ENCODE results near the gene ST6GAL1. TPM values are rescaled to one million over a fixed set of nuclear protein-coding genes. Genes with fewer than 3 reads are reported as not detected.

The ST6GAL1 gene
- total and polyA plus RNA-seq, 2 of the 13 experiments (the other 11 are each of a cell fraction or from before 2014, with no cell fraction given): 79.9 to 164 TPM

- WGBS (ENCODE audit: low lambda C conversion rate): 57% methylated on average over 5 of the region's 5 CpGs
- Histone ChIP-seq H3K4me3 (replicated peaks in 1 of 3; ENCODE audit: insufficient read depth in 1 of 3, low read depth in 2 of 3, low read length in 3 of 3) (no peak overlapping the region), H4K20me1 (ENCODE audit: insufficient read depth, low read length) (no peaks in the 10 kb centered on the region), H3K9ac (ENCODE audit: insufficient read depth, low read depth, low read length) (no peak overlapping the region), H3K36me3 (replicated peaks in 1 of 2; ENCODE audit: control insufficient read depth in 1 of 2, insufficient read depth in 2 of 2, low read length in 2 of 2) (no peaks in the 10 kb centered on the region), H3K79me2 (ENCODE audit: insufficient read depth, low read length) (no peaks in the 10 kb centered on the region), H3K27ac (ENCODE audit: extremely low read length, insufficient read depth, low read length) (no peak overlapping the region), H2AFZ (ENCODE audit: low read length) (no peak overlapping the region), H3K9me3 (ENCODE audit: low read length) (no peaks in the 10 kb centered on the region), H3K27me3 (ENCODE audit: control insufficient read depth in 1 of 2, insufficient read depth in 2 of 2, low read length in 2 of 2) (peaks cover 0 to 10% of the 10 kb centered on the region in 2 experiments; a peak in 2 of 5 replicates), H3K4me1 (ENCODE audit: insufficient read depth, low read length) (peaks cover 17% of the 10 kb centered on the region), H3K4me2 (ENCODE audit: low read depth, low read length) (no peak overlapping the region)
- ATAC-seq (no peak), DNase-seq (ENCODE audit: low spot score) (no peak), FAIRE-seq (no peak)
- ChIA-PET POLR2A (no interaction called here), CTCF (ENCODE audit: low intra/inter-chr PET ratio, low total read pairs) (no interaction called here)
- TF ChIP-seq CENPX (CRISPR knock-in tag; IDR thresholded peaks at IDR 0.05): no peak
- TF ChIP-seq, protein P1, sequence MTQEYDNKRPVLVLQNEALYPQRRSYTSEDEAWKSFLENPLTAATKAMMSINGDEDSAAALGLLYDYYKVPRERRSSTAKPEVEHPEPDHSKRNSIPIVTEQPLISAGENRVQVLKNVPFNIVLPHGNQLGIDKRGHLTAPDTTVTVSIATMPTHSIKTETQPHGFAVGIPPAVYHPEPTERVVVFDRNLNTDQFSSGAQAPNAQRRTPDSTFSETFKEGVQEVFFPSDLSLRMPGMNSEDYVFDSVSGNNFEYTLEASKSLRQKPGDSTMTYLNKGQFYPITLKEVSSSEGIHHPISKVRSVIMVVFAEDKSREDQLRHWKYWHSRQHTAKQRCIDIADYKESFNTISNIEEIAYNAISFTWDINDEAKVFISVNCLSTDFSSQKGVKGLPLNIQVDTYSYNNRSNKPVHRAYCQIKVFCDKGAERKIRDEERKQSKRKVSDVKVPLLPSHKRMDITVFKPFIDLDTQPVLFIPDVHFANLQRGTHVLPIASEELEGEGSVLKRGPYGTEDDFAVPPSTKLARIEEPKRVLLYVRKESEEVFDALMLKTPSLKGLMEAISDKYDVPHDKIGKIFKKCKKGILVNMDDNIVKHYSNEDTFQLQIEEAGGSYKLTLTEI (CRISPR knock-in tag; conservative IDR thresholded peaks at IDR 0.05): no peak
- TF ChIP-seq MBNL3 (CRISPR knock-in tag; conservative IDR thresholded peaks at IDR 0.05): no peak
- no peak for TF ChIP-seq REL (CRISPR knock-in tag; conservative IDR thresholded peaks at IDR 0.05)
- intact Hi-C loops (cut with micrococcal nuclease; ENCODE audit: unreplicated experiment): no loop called here
- BruUV-seq (replicated peaks): no TSS peak
- in situ Hi-C loops (cut with HindIII; ENCODE audit: extremely low pct_ligation_motif_present, low pct_unique_long_range_greater_than_20kb): no loop called here
These were observed 172.9 kb downstream of the ST6GAL1 start for GRCh38 chr3:187103251-187103650.

- 0 out of 3 replicates have a peak, but pooled peaks have one; percentile 31 for ATAC-seq
- in situ Hi-C loops (cut with HindIII; ENCODE audit: extremely low pct_ligation_motif_present, low pct_unique_long_range_greater_than_20kb) (no loop called here), intact Hi-C loops (cut with micrococcal nuclease; ENCODE audit: unreplicated experiment) (no loop called here)
- Histone ChIP-seq H3K27ac (ENCODE audit: extremely low read length, insufficient read depth, low read length) (no peak overlapping the region), H3K79me2 (ENCODE audit: insufficient read depth, low read length) (no peaks in the 10 kb centered on the region), H3K4me3 (replicated peaks in 1 of 3; ENCODE audit: insufficient read depth in 1 of 3, low read depth in 2 of 3, low read length in 3 of 3) (no peak overlapping the region), H4K20me1 (ENCODE audit: insufficient read depth, low read length) (no peaks in the 10 kb centered on the region), H3K9ac (ENCODE audit: insufficient read depth, low read depth, low read length) (no peak overlapping the region), H3K9me3 (ENCODE audit: low read length) (no peaks in the 10 kb centered on the region), H3K36me3 (replicated peaks in 1 of 2; ENCODE audit: control insufficient read depth in 1 of 2, insufficient read depth in 2 of 2, low read length in 2 of 2) (no peaks in the 10 kb centered on the region), H3K4me1 (ENCODE audit: insufficient read depth, low read length) (peaks cover 17% of the 10 kb centered on the region), H3K27me3 (ENCODE audit: control insufficient read depth in 1 of 2, insufficient read depth in 2 of 2, low read length in 2 of 2) (peaks cover 0 to 10% of the 10 kb centered on the region in 2 experiments; a peak in 2 of 5 replicates), H3K4me2 (ENCODE audit: low read depth, low read length) (no peak overlapping the region), H2AFZ (ENCODE audit: low read length) (no peak overlapping the region)
- 43% methylated on average over 7 of the region's 7 CpGs for WGBS (ENCODE audit: low lambda C conversion rate)
- FAIRE-seq: no peak
- BruUV-seq (replicated peaks): no TSS peak
- no peak for TF ChIP-seq SAFB2 (CRISPR knock-in tag; IDR thresholded peaks at IDR 0.05; ENCODE audit: borderline replicate concordance, low read depth)
- TF ChIP-seq, protein P2, sequence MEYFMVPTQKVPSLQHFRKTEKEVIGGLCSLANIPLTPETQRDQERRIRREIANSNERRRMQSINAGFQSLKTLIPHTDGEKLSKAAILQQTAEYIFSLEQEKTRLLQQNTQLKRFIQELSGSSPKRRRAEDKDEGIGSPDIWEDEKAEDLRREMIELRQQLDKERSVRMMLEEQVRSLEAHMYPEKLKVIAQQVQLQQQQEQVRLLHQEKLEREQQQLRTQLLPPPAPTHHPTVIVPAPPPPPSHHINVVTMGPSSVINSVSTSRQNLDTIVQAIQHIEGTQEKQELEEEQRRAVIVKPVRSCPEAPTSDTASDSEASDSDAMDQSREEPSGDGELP (IDR thresholded peaks at IDR 0.05; ENCODE audit: borderline replicate concordance, low read depth): peak; percentile 84
- TF ChIP-seq ZNF577 (CRISPR knock-in tag; IDR thresholded peaks at IDR 0.05; ENCODE audit: borderline replicate concordance, low read depth): no peak
- TF ChIP-seq ZBTB37 (CRISPR knock-in tag; IDR thresholded peaks at IDR 0.05): no peak
- no peak for DNase-seq (ENCODE audit: low spot score)
- CTCF ChIA-PET (ENCODE audit: low intra/inter-chr PET ratio, low total read pairs): no interaction called here
- POLR2A ChIA-PET: no interaction called here
These were observed 174.0 kb downstream of the ST6GAL1 start for GRCh38 chr3:187104342-187104741.

Measured in HepG2 (cell line).